ENCODE measurements around the gene GSK3A. TPM values are rescaled to one million over a fixed set of nuclear protein-coding genes. Genes with fewer than 3 reads are reported as not detected.

The GSK3A gene
- total RNA-seq, 1 experiment from 2014 or later: 34.9 TPM

DNA sequence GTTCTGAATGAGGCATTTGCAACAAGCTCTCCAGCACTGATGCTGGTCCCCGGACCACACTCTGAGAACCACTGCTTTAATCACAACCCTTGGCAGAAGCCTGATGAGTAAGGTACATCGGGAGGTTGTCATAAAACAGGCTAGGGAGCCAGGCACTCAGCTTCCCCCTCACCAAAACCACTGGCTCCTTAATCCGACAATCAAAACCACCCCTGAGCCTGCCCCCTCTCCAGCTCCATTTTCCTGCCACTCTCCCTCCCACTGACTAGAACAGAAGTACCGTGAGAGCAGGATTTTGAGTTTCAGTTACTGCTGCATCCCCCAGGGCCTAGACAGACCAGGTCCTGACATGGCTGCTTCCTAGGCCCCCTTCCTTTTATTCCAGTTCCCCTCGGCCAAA lies 7.2 kb downstream of the GSK3A start:
- Histone ChIP-seq H3K9me3 (replicated peaks) (no peaks in the 10 kb centered on the region), H3K4me1 (peaks cover 6% of the 10 kb centered on the region; the same call in 1 of the 2 replicates), H3K27me3 (no peaks in the 10 kb centered on the region), H3K27ac (no peak overlapping the region), H3K4me3 (no peak overlapping the region), H3K36me3 (peaks cover 58% of the 10 kb centered on the region)
- no peak for DNase-seq

DNA sequence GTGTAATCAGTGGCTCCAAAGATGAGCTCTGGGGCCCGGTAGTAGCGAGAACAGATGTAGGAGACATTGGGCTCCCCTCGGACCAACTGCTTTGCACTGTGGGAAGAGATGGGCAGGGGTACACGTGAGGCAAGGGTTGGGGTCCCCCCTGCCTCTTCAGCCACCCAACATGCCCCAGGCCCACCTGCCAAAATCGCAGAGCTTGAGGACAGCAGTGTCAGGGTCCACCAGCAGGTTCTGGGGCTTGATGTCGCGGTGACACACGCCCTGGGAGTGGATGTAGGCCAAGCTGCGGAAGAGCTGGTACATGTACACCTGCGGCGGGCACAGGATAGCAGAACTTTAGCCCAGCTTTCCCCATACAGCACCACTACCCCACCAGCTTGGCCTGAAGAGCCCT lies 8.0 kb downstream of the GSK3A start:
- no peak overlapping the region for H3K4me3 ChIP-seq
- DNase-seq: no peak
- no peak overlapping the region for H3K27ac ChIP-seq
- H3K27me3 ChIP-seq: no peaks in the 10 kb centered on the region
- H3K4me1 ChIP-seq: peaks cover 11% of the 10 kb centered on the region; the same call in 1 of the 2 replicates
- peaks cover 66% of the 10 kb centered on the region for H3K36me3 ChIP-seq
- no peaks in the 10 kb centered on the region for H3K9me3 ChIP-seq (replicated peaks)

DNA sequence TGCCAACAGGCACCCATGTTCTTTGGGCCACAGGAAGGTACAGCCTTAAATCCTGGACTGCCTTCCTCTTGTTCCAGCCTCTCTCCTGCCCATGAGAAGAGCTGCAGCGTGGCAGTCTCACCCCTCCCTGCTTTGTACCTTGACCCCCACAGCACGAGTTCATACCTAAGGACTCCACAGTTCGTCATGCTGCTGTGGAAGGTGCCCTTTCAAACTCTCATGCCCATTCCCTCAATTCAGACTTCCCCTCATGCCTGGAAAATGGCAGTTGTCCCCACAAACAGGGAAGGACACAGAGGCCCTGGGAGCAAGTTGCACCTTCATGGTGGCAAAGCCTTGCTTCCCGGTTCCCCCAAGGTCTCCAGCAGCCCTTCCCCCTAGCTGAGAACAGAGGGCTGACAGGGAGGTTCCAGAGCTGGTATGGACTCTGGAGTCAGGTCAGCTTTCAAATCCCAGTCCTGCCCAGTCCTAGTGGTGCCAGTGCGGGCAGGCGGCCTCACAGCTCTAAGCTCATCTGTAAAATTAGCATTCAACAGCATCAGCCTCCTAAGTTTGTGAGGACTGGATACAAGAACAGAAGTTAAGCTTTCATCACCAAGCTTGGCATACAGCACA lies 8.6 kb downstream of the GSK3A start:
- Histone ChIP-seq H3K4me1 (peaks cover 11% of the 10 kb centered on the region; the same call in 1 of the 2 replicates), H3K36me3 (peaks cover 71% of the 10 kb centered on the region), H3K4me3 (no peak overlapping the region), H3K27me3 (no peaks in the 10 kb centered on the region), H3K27ac (no peak overlapping the region), H3K9me3 (replicated peaks) (no peaks in the 10 kb centered on the region)
- no peak for DNase-seq

DNA sequence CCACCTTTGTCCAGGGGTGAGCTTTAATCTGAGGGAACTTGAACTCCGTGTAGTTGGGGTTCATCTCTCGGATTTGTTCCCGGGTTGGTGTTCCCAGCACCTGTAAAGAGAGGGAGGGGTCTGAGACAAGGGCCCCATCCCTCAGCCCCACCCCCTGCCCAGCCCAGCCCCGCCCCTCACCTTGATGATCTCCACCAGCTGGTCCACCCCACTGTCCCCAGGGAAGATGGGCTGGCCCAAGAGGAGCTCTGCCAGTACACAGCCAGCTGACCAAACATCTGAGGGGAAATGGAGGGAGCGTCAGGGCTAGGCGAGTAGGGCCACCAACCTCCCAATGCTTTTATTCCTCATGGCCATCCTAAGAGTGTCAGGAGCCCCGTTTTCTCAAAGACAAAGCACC lies 9.3 kb downstream of the GSK3A start:
- Histone ChIP-seq H3K4me3 (no peak overlapping the region), H3K27me3 (no peaks in the 10 kb centered on the region), H3K27ac (no peak overlapping the region), H3K4me1 (peaks cover 11% of the 10 kb centered on the region; the same call in 1 of the 2 replicates), H3K9me3 (replicated peaks) (no peaks in the 10 kb centered on the region), H3K36me3 (peaks cover 74% of the 10 kb centered on the region)
- DNase-seq: peak; percentile 53 to 59

DNA sequence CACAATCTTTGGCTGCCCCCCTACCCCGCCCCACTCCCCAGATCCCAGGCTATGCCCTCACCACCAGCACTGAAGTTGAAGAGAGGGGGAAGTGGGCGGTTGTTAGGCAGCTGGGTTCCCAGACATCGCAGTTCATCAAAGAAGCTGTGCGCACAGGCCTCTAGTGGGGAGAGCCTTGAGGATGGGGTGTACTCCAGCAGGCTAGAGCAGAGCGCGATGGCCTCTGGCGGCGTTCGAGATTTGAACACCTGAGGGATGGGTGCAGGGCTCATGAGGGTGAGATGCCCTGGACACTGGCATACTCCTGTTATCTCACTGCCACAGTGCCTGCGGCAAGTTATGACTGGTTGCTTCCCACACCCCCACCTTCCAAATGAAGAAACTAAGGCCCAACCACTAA lies 10.0 kb downstream of the GSK3A start:
- no peak overlapping the region for H3K27ac ChIP-seq
- peaks cover 69% of the 10 kb centered on the region for H3K36me3 ChIP-seq
- no peaks in the 10 kb centered on the region for H3K27me3 ChIP-seq
- no peaks in the 10 kb centered on the region for H3K9me3 ChIP-seq (replicated peaks)
- H3K4me1 ChIP-seq: peaks cover 11% of the 10 kb centered on the region; the same call in 1 of the 2 replicates
- DNase-seq: no peak
- H3K4me3 ChIP-seq: no peak overlapping the region

DNA sequence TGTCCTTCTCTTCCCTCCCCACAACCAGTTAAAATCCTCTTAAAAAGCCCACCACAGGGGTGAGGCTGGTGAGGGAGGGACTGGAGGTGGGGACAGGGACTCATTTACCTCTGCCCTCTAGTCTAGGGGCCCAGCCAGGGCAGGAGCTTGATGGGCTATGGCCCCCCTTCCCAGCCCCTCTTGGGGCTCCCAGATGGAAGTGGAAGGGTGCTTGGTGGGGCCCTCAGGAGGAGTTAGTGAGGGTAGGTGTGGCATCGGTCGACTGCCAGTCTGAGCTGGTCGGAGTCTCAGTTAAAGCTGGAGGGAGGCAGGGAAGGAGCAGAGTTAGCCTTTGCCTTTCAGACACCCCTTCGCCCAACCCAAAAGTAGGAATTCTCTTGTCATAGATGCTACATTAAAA lies 11.8 kb downstream of the GSK3A start:
- DNase-seq: no peak
- Histone ChIP-seq H3K4me3 (no peak overlapping the region), H3K27me3 (no peaks in the 10 kb centered on the region), H3K4me1 (peaks cover 11% of the 10 kb centered on the region; the same call in 1 of the 2 replicates), H3K27ac (no peak overlapping the region), H3K36me3 (peaks cover 75% of the 10 kb centered on the region), H3K9me3 (replicated peaks) (no peaks in the 10 kb centered on the region)

DNA sequence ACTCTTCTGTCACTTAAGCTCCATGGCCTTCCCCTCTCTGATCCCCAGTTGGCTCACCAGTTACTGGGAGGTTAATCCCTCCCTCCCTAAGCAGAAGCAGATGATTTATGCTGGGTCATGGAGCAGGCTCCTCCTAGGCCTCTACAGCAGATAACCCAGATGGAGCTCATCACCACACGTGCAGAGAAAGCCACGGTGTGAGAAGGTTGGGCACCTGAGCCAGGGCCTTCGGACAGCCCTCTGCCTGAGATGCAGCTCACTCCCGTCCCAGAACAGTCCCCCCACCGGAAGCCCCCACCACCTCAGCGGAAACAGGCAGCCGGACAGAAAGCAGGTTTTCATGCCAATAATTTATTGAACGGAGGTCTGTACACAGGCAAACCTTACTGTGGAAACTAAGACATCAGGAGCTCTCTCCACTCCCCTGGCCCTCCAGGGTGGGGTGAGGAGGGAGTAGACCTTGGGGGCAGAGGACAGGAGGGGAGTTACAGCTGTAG lies 12.5 kb downstream of the GSK3A start:
- H3K27ac ChIP-seq: peak overlapping the region; percentile 26; the same call in 1 of the 2 replicates
- no peaks in the 10 kb centered on the region for H3K27me3 ChIP-seq
- H3K36me3 ChIP-seq: peaks cover 72% of the 10 kb centered on the region
- no peaks in the 10 kb centered on the region for H3K9me3 ChIP-seq (replicated peaks)
- peaks cover 11% of the 10 kb centered on the region; the same call in 1 of the 2 replicates for H3K4me1 ChIP-seq
- DNase-seq: peak; percentile 43 to 66
- no peak overlapping the region for H3K4me3 ChIP-seq

DNA sequence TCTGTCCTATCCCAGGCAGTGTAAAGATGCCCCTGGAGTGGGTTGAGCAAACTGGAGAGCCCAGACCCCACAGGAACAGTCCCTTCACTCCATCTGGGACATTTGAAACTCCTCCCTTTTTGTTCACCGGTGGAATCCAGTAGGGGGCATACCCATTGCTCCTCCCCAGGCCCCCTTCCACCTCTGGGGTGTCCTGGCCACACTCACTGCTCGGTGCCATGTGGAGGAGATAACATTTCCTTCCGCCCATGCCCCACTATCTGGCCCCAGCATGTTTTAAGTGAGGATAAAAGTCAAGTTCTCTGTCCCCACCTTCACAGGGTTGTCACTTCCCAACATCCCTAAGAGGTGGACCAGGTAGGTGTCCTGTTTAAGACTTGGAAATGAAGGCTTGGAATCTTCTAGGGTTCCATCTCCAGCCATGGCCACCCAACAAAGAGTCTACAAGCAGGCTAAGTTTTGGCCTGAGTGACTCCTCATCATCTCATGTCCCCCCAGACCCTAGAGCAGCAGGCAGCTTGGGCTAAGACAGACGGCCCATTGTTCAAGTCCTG lies 13.0 kb downstream of the GSK3A start:
- H3K36me3 ChIP-seq: peaks cover 71% of the 10 kb centered on the region
- DNase-seq: no peak
- H3K4me1 ChIP-seq: peaks cover 11% of the 10 kb centered on the region; the same call in 1 of the 2 replicates
- no peaks in the 10 kb centered on the region for H3K27me3 ChIP-seq
- no peak overlapping the region for H3K4me3 ChIP-seq
- peak overlapping the region; percentile 26; the same call in 1 of the 2 replicates for H3K27ac ChIP-seq
- H3K9me3 ChIP-seq (replicated peaks): no peaks in the 10 kb centered on the region

DNA sequence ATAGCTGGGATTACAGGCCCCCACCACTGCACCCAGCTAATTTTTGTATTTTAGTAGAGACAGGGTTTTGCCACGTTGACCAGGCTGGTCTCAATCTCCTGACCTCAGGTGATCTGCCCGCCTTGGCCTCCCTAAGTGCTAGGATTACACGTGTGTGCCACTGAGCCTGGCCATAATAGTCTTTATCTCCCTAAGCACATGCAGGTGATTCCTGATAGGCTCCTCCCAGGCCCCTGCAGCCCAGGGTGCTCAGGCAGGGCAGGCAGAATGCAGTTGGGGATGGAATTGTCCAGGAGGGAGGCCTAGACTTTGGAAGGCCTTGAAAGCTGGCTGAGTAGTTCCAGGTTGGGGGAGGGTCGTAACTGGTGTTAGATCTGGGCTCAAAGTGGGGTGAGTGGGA lies 13.8 kb downstream of the GSK3A start:
- Histone ChIP-seq H3K36me3 (peaks cover 64% of the 10 kb centered on the region), H3K27me3 (no peaks in the 10 kb centered on the region), H3K4me3 (no peak overlapping the region), H3K9me3 (replicated peaks) (no peaks in the 10 kb centered on the region), H3K27ac (no peak overlapping the region), H3K4me1 (peaks cover 10% of the 10 kb centered on the region; the same call in 1 of the 2 replicates)
- no peak for DNase-seq

DNA sequence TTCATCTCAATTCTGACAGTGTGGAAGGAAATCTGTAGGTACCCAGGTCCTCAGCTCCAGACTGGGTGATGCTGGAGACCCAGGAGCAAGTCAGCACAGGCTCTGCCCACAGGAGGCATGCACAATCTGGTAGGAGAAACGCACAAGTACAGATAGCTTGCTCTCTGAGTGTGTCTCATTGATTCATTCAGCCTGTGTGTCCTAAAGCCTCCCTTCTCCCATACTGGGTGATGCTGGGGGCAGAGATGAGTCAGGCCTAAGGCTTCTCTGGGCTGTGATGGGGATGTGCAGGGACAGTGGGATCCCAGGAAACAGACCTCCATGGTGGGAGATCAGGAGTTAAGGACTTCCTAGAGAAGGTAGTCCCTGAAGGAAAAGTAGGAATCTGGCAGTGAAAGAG lies 15.5 kb downstream of the GSK3A start:
- no peak overlapping the region for H3K27ac ChIP-seq
- peaks cover 51% of the 10 kb centered on the region for H3K36me3 ChIP-seq
- DNase-seq: no peak
- no peaks in the 10 kb centered on the region for H3K27me3 ChIP-seq
- no peaks in the 10 kb centered on the region for H3K9me3 ChIP-seq (replicated peaks)
- H3K4me1 ChIP-seq: peaks cover 6% of the 10 kb centered on the region; the same call in 1 of the 2 replicates
- no peak overlapping the region for H3K4me3 ChIP-seq

DNA sequence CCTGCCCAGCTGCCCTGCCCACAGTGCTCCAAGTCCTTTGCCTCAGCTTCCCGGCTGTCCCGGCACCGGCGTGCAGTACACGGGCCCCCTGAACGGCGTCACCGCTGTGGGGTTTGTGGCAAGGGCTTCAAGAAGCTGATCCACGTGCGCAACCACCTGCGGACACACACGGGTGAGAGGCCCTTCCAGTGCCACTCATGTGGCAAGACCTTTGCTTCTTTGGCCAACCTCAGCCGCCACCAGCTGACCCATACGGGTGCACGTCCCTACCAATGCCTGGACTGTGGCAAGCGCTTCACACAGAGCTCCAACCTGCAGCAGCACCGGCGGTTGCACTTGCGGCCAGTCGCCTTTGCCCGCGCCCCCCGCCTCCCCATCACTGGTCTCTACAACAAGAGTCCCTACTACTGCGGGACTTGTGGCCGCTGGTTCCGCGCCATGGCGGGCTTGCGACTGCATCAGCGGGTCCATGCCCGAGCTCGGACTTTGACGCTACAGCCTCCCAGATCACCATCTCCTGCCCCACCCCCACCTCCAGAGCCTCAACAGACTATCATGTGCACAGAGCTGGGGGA lies 16.6 kb downstream of the GSK3A start:
- Histone ChIP-seq H3K36me3 (peaks cover 41% of the 10 kb centered on the region), H3K4me3 (no peak overlapping the region)

DNA sequence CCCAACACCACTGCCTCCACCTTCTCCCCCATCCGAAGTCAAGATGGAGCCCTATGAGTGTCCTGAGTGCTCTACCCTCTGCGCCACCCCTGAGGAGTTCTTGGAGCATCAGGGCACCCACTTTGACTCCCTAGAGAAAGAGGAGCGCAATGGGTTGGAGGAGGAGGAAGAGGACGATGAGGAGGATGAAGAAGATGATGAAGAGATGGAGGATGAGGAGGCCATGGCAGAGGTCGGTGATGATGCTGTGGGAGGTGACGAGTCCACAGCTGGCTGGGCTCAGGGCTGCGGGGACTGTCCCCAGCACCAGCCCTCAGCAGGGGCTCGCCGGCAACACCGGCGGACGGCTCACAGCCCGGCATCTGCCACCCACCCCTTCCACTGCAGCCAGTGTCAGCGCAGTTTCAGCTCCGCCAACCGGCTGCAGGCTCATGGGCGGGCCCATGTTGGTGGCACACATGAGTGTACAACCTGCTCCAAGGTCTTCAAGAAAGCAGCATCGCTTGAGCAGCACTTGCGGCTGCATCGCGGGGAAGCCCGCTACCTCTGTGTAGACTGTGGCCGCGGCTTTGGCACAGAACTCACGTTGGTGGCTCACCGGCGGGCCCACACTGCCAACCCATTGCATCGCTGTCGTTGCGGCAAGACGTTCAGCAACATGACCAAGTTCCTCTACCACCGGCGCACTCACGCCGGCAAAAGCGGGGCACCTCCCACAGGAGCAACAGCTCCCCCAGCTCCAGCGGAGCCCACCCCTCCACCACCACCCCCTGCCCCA lies 17.3 kb downstream of the GSK3A start:
- H3K4me3 ChIP-seq: no peak overlapping the region
- peaks cover 38% of the 10 kb centered on the region for H3K36me3 ChIP-seq
- no peaks in the 10 kb centered on the region for H3K27me3 ChIP-seq
- no peak overlapping the region for H3K27ac ChIP-seq
- peaks cover 6% of the 10 kb centered on the region; the same call in 1 of the 2 replicates for H3K4me1 ChIP-seq
- DNase-seq: no peak
- no peaks in the 10 kb centered on the region for H3K9me3 ChIP-seq (replicated peaks)

More for the DNA sequence above, 16.6 kb downstream of the GSK3A start:
- Histone ChIP-seq H3K4me1 (peaks cover 6% of the 10 kb centered on the region; the same call in 1 of the 2 replicates), H3K27ac (no peak overlapping the region), H3K27me3 (no peaks in the 10 kb centered on the region), H3K9me3 (replicated peaks) (no peaks in the 10 kb centered on the region)
- no peak for DNase-seq

DNA sequence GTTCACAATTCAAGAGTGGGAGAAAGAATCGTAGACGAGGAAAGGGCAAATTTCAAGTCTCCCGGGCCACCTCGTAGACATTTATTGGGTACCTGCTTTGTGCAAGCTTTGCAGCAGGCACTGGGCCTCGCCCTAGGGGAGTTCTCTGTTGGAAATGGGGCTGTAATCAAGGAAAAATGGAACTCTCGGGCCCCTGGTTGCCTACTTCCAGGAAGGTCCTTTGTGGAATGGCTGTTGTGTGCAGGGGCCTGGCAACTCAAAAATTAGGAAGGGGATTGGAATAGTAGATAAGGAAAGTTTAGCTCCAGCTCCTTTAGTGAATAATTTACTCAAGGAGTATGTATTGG lies 21.7 kb downstream of the GSK3A start:
- peak overlapping the region; percentile 41 for H3K27ac ChIP-seq
- peak overlapping the region; percentile 79 for H3K4me3 ChIP-seq
- DNase-seq: no peak
- no peaks in the 10 kb centered on the region for H3K27me3 ChIP-seq
- H3K4me1 ChIP-seq: peaks cover 3% of the 10 kb centered on the region; the same call in 1 of the 2 replicates
- H3K9me3 ChIP-seq (replicated peaks): no peaks in the 10 kb centered on the region
- H3K36me3 ChIP-seq: peaks cover 6% of the 10 kb centered on the region

DNA sequence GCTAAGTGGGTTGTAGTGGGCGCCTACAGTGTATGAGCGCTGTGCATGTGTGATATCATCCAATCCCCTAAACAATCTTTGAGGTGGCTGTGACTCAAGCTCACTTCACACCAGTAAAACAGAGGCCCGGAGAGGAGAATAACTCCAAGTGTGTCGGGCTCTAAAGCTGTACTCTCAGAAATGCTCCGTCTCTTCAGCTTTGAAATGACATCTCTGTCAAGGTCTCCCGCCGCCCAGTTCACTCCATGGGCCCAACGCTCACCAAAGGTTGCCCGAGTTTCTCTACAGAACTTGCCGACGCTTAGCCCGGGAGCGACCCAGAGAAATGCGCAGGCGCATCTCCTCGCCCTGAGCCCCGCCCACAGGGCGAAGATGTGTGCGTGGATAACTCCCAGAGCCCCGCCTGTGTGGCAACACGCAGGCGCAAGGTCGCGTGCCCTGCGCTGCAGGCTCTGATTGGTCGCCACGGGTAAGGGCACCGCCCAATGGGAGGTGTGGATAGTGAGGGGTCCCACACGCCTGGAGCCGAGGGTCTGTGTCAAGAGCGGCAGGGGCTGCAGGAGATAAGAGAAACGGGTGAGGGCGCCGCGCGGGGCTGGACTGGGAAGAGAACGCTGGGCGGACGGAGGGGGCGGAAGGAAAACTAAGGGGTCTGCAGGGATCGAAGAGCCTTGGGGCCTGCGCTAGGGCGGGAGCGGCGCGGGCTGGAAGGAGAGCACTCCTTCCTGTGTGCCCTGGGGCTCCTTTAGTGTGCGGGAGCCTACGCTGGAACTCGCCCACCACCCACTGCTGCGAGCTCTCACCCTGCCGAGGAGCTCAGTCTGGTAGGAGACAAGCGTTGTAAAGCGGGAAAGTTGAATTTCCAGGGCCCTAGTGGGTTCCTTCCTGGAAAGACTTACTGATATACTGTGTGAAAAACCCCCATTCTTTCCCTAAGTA lies 22.3 kb downstream of the GSK3A start, which contains the start of gene ZNF526:
ZNF526 (plus strand) TSS at position 501 of the 939 bp plus-strand sequence. CDS start 4,092 bp downstream, outside the sequence.
- peak; percentile 98 for DNase-seq

More for the DNA sequence above, 22.3 kb downstream of the GSK3A start, which contains the start of gene ZNF526:
- peaks cover 3% of the 10 kb centered on the region; the same call in 1 of the 2 replicates for H3K4me1 ChIP-seq
- no peaks in the 10 kb centered on the region for H3K9me3 ChIP-seq (replicated peaks)
- H3K27me3 ChIP-seq: no peaks in the 10 kb centered on the region
- H3K27ac ChIP-seq: peak within 1 kb of the TSS; percentile 41
- peaks cover 5% of the 10 kb centered on the region for H3K36me3 ChIP-seq
- H3K4me3 ChIP-seq: peak within 1 kb of the TSS; percentile 79

Data from SJCRH30 (cell line).